Psoas muscle (tissue), 8 donors: ENCODE data around the gene FOXK2. TPM values are rescaled to one million over a fixed set of nuclear protein-coding genes. Genes with fewer than 3 reads are reported as not detected.
A peak's percentile ranks its signal among the peaks of the same experiment; 100 is the strongest.

Source experiments
- ATAC-seq, 4 donors: fragments of 200-7000 bp; cut with Tn5 transposase; one replicate each; pipeline ENCODE4 v1.9.1; 2020; ENCODE audit warnings: moderate library complexity in 3 of 4, mild to moderate bottlenecking in 2 of 4
- DNase-seq, 2 donors: peaks; one replicate each; pipeline ENCODE4 v3.0.0-alpha.2; 2020
- H3K27ac ChIP-seq: fragments of 200-600 bp; one replicate; pipeline ENCODE4 v1.8.0; 2022
- H3K27me3 ChIP-seq, 3 donors: fragments of 200-600 bp in 1 of 3; one replicate each; pipeline versions ENCODE4 v1.6.1 to v1.8.0; 2013 to 2022; ENCODE audit warnings: low read length in 2 of 3, mild to moderate bottlenecking in 2 of 3, moderate library complexity in 1 of 3; ENCODE audit not compliant: insufficient read depth in 3 of 3
- H3K36me3 ChIP-seq, 2 donors: fragments of 200-600 bp in 1 of 2; one replicate each; pipeline versions ENCODE4 v1.6.1 to v1.8.0; 2013 to 2022; ENCODE audit warnings: low read depth in 1 of 2, mild to moderate bottlenecking in 1 of 2, moderate library complexity in 1 of 2; ENCODE audit not compliant: insufficient read depth in 1 of 2
- H3K4me1 ChIP-seq: fragments of 200-600 bp; one replicate; pipeline ENCODE4 v1.8.0; 2022
- H3K4me3 ChIP-seq: fragments of 200-600 bp; one replicate; pipeline ENCODE4 v1.8.0; 2022; ENCODE audit warnings: mild to moderate bottlenecking
- H3K9me3 ChIP-seq: fragments of 200-600 bp; one replicate; pipeline ENCODE4 v1.8.0; 2022
- CTCF ChIP-seq: fragments of 200-600 bp; IDR thresholded peaks from one replicate; pipeline ENCODE4 v1.8.0; 2022; ENCODE audit warnings: antibody characterized with exemption
- WGBS, 3 donors: extraction: QIAGEN DNeasy Blood & Tissue Kit; methylation state at CpG; one replicate each; pipeline versions ENCODE4 v1.1.6 to v1.1.7; 2013; 5-methylcytosine and 5-hydroxymethylcytosine counted together
- intact Hi-C, 2 donors: fragments of 100-400 bp; cut with DNase I; formaldehyde crosslinking; loops; one replicate each; pipeline versions ENCODE4 v1.11.0 to v1.14.2; 2022
- polyA plus RNA-seq, 3 donors: library from polyadenylated mRNA; stranded (reverse); fragments of 200-250 nt; gene quantifications; one replicate each; pipeline ENCODE4 v1.2.3, GENCODE V29; 2013
- total RNA-seq, 4 donors: library from RNA; stranded (reverse); fragmentation: NEBNext Ultra II Directional in 2 of 4; extraction: Animal tissue kit (Norgen Biotek cat#: 25700) in 2 of 4; gene quantifications; one replicate each; pipeline versions ENCODE4 v1.2.1 to v1.2.4, GENCODE V29; 2021 to 2023
- donor health status: healthy with polysubstance abuse.
- donor health status: DM: no; HTN: no; CAD: no; lungs with moderate emphysema.
- donor health status: Bipolar disorder and iron deficiency.
- donor health status: healthy.
- donor health status: DM: yes; HTN: yes; CAD: no.
- donor health status: DM: no; HTN: no; CAD: no.
- donor health status: DM: no; HTN: no; CAD: no.
- donor health status: DM: yes; HTN: yes; CAD: no.

FOXK2 gene
- total and polyA plus RNA-seq, 7 donors, result 38.9 to 96.4 (median 63.8) TPM

- Histone ChIP-seq H3K27ac (no peak overlapping the region), H3K36me3 (peaks cover 4 to 51% of the 10 kb centered on the region in 2 donors), H3K4me1 (peaks cover 16% of the 10 kb centered on the region), H3K9me3 (no peaks in the 10 kb centered on the region), H3K4me3 (no peak overlapping the region), H3K27me3 (no peaks in the 10 kb centered on the region)
- no peak for TF ChIP-seq CTCF
- intact Hi-C loops, result loop anchor here in 1 of 2 donors (5.0 kb wide), 1 partner anchor 42 kb away; no protein-coding TSS in a partner anchor
- 81 to 84% (median 83%) methylated on average over 5 of the region's 5 CpGs for WGBS, 3 donors
- DNase-seq (no peak), ATAC-seq (no peak)
Measured at GRCh38 chr17:82644148-82644547, 124.6 kb downstream of the FOXK2 start.

DNA sequence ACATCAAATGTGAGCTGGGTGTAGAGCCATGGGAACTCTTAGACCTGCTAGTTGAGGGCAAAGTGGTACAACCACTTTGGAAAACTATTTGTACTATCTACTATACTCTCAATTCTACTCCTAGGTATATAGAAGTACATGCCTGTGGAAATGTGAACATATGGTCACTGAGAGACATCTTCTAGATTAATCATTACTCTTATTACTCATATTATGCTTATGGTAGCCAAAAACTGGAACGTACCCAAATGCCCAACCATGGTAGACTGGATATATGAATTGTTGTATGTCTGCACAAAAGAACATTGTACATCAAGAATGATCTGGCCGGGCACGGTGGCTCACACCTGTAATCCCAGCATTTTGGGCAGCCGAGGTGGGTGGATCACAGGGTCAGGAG is 126.0 kb downstream of the FOXK2 start:
- DNase-seq (no peak), ATAC-seq (no peak)
- WGBS, 3 donors, result 94 to 98% (median 94%) methylated on average over 4 of the region's 4 CpGs
- H3K36me3 ChIP-seq, result peaks cover 4 to 42% of the 10 kb centered on the region in 2 donors
- H3K4me1 ChIP-seq, result peaks cover 16% of the 10 kb centered on the region
- no peak for TF ChIP-seq CTCF
- H3K27me3 ChIP-seq, result no peaks in the 10 kb centered on the region
- intact Hi-C loops, result no loop called here
- H3K4me3 ChIP-seq, result no peak overlapping the region
- H3K9me3 ChIP-seq, result no peaks in the 10 kb centered on the region
- H3K27ac ChIP-seq, result no peak overlapping the region

GRCh38 chr17:82647593-82648164 is 128.1 kb downstream of the FOXK2 start:
- 0 to 1% (median 1%) methylated on average over 40 to 54 of the region's 54 CpGs for WGBS, 3 donors
- no peak for TF ChIP-seq CTCF
- intact Hi-C loops, result no loop called here
- Histone ChIP-seq H3K4me3 (peak overlapping the region; percentile 100), H3K27ac (peak overlapping the region; percentile 100), H3K36me3 (peaks cover 4 to 20% of the 10 kb centered on the region in 2 donors), H3K27me3 (no peaks in the 10 kb centered on the region), H3K4me1 (peaks cover 16% of the 10 kb centered on the region), H3K9me3 (no peaks in the 10 kb centered on the region)
- ATAC-seq (peak; percentile 11 to 33 (median 24)), DNase-seq (peak; percentile 53 to 73)

DNA sequence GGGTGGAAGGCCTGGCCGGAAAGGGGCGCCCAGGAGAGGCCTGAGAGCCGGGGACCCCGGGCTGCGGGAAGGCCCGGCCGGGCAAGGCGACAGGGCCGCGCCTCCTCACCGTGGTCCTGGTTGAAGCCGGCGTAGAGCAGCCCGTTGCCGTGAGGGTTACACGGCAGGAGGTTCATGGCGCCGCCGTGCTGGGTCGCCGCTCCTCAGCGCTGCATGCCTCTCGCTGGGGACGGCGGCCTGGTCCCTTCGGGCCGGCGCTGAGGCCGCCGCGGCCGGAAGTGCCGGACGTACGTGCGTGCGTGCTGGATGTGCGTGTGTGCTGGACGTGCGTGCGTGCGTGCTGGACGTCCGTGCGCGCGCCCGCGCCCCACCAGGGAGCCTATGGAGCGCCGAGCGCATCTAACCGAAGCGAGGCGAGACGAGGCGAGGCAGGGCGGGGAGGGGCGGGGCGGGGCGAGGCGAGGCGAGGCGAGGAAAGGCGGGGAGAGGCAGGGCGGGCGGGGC is 128.7 kb downstream of the FOXK2 start, which contains the start of gene WDR45B:
TSS of gene WDR45B (minus strand) at position 280 of the 504 bp plus-strand sequence. CDS start at position 176, 104 bp downstream.
- peak within 1 kb of the TSS; percentile 100 for H3K4me3 ChIP-seq
- no peaks in the 10 kb centered on the region for H3K27me3 ChIP-seq
- intact Hi-C loops, result no loop called here
- peak; percentile 97 to 98 for DNase-seq
- H3K36me3 ChIP-seq, result peaks cover 4 to 15% of the 10 kb centered on the region in 2 donors
- H3K4me1 ChIP-seq, result peaks cover 16% of the 10 kb centered on the region
- peak; percentile 96 to 97 (median 97) for ATAC-seq
- H3K27ac ChIP-seq, result peak within 1 kb of the TSS; percentile 100
- no peaks in the 10 kb centered on the region for H3K9me3 ChIP-seq
- no peak for TF ChIP-seq CTCF
- WGBS, 3 donors, result 0% methylated on average over 45 to 61 of the region's 67 CpGs
